ENCODE measurements around the gene CAPZB. TPM values are rescaled to one million over a fixed set of nuclear protein-coding genes. Genes with fewer than 3 reads are reported as not detected.

CAPZB gene
- total RNA-seq, 5 donors from 2014 or later (not counting 1 experiment from before 2014, with no cell fraction given), result 272 to 342 (median 320) TPM

GRCh38 chr1:19310720-19311502 lies 174.4 kb downstream of the CAPZB start:
- CTCF ChIA-PET, result no interaction called here
- DNase-seq, result peak in 1 of 35 experiments; percentile 10

GRCh38 chr1:19310061-19310460 lies 175.3 kb downstream of the CAPZB start:
- H3K9me3 Mint-ChIP-seq, result no peaks in the 10 kb centered on the region
- ChIA-PET CTCF (no interaction called here), POLR2A (no interaction called here)
- H3K27me3 Mint-ChIP-seq, result no peaks in the 10 kb centered on the region
- Histone ChIP-seq H3K27me3 (replicated peaks in 1 of 2; ENCODE audit: control insufficient read depth in 2 of 2, extremely low read depth in 1 of 2, insufficient read depth in 2 of 2, low read length in 1 of 2) (no peaks in the 10 kb centered on the region), H3K27ac (ENCODE audit: low read length) (no peak overlapping the region), H3K4me1 (ENCODE audit: control insufficient read depth in 1 of 2, extremely low read depth in 1 of 2, insufficient read depth in 2 of 2, low read length in 2 of 2) (peaks cover 4 to 31% of the 10 kb centered on the region in 2 experiments), H3K9me3 (no peaks in the 10 kb centered on the region), H3K36me3 (ENCODE audit: control insufficient read depth in 2 of 2, extremely low read depth in 1 of 2, insufficient read depth in 1 of 2, low read length in 1 of 2) (peaks cover 18 to 34% of the 10 kb centered on the region in 2 donors), H3K4me3 (ENCODE audit: control insufficient read depth in 1 of 2, extremely low read depth in 1 of 2, low read length in 1 of 2) (no peak overlapping the region)
- DNase-seq (no peak), ATAC-seq (replicated peaks in 1 of 4) (no peak)
- WGBS (ENCODE audit: insufficient coverage), result 100% methylated on average over 1 of the region's 7 CpGs
- H3K36me3 Mint-ChIP-seq, result peaks cover 25% of the 10 kb centered on the region
- no peak overlapping the region for H3K27ac Mint-ChIP-seq
- peaks cover 33 to 40% (median 40%) of the 10 kb centered on the region in 3 donors for H3K4me1 Mint-ChIP-seq
- peak overlapping the region; percentile 88 to 94 (median 89) for H3K4me3 Mint-ChIP-seq

More at GRCh38 chr1:19310720-19311502, 174.4 kb downstream of the CAPZB start:
- H3K9me3 ChIP-seq, result no peaks in the 10 kb centered on the region
- WGBS (ENCODE audit: insufficient coverage), result 43% methylated on average over 5 of the region's 13 CpGs
- peaks cover 19% of the 10 kb centered on the region for H3K36me3 Mint-ChIP-seq
- H3K4me3 Mint-ChIP-seq, result peak overlapping the region; percentile 88 to 94 (median 89)
- H3K27me3 ChIP-seq (replicated peaks in 1 of 2; ENCODE audit: control insufficient read depth in 2 of 2, extremely low read depth in 1 of 2, insufficient read depth in 2 of 2, low read length in 1 of 2), result no peaks in the 10 kb centered on the region
- no peak for ATAC-seq (replicated peaks in 1 of 4)
- peaks cover 4 to 36% of the 10 kb centered on the region in 2 experiments for H3K4me1 ChIP-seq (ENCODE audit: control insufficient read depth in 1 of 2, extremely low read depth in 1 of 2, insufficient read depth in 2 of 2, low read length in 2 of 2)
- H3K9me3 Mint-ChIP-seq, result no peaks in the 10 kb centered on the region
- H3K27ac ChIP-seq (ENCODE audit: low read length), result no peak overlapping the region
- peaks cover 14 to 26% of the 10 kb centered on the region in 2 donors for H3K36me3 ChIP-seq (ENCODE audit: control insufficient read depth in 2 of 2, extremely low read depth in 1 of 2, insufficient read depth in 1 of 2, low read length in 1 of 2)
- peak overlapping the region; percentile 27 to 68 for H3K27ac Mint-ChIP-seq
- H3K4me1 Mint-ChIP-seq, result peaks cover 40 to 46% (median 40%) of the 10 kb centered on the region in 3 donors
- H3K27me3 Mint-ChIP-seq, result no peaks in the 10 kb centered on the region
- POLR2A ChIA-PET, result no interaction called here
- peak overlapping the region; percentile 80 to 88 for H3K4me3 ChIP-seq (ENCODE audit: control insufficient read depth in 1 of 2, extremely low read depth in 1 of 2, low read length in 1 of 2)

GRCh38 chr1:19309123-19309813 lies 176.1 kb downstream of the CAPZB start:
- Mint-ChIP-seq H3K36me3 (peaks cover 33% of the 10 kb centered on the region), H3K4me3 (peak overlapping the region in 2 of 3 donors; percentile 5 to 17), H3K9me3 (no peaks in the 10 kb centered on the region), H3K27ac (no peak overlapping the region), H3K27me3 (no peaks in the 10 kb centered on the region), H3K4me1 (peaks cover 32 to 40% (median 35%) of the 10 kb centered on the region in 3 donors)
- Histone ChIP-seq H3K36me3 (ENCODE audit: control insufficient read depth in 2 of 2, extremely low read depth in 1 of 2, insufficient read depth in 1 of 2, low read length in 1 of 2) (peaks cover 18 to 42% of the 10 kb centered on the region in 2 donors), H3K27me3 (replicated peaks in 1 of 2; ENCODE audit: control insufficient read depth in 2 of 2, extremely low read depth in 1 of 2, insufficient read depth in 2 of 2, low read length in 1 of 2) (no peaks in the 10 kb centered on the region), H3K4me3 (ENCODE audit: control insufficient read depth in 1 of 2, extremely low read depth in 1 of 2, low read length in 1 of 2) (no peak overlapping the region), H3K9me3 (no peaks in the 10 kb centered on the region), H3K4me1 (ENCODE audit: control insufficient read depth in 1 of 2, extremely low read depth in 1 of 2, insufficient read depth in 2 of 2, low read length in 2 of 2) (peaks cover 4 to 30% of the 10 kb centered on the region in 2 experiments), H3K27ac (ENCODE audit: low read length) (no peak overlapping the region)
- ChIA-PET POLR2A (no interaction called here), CTCF (no interaction called here)
- no peak for DNase-seq
- WGBS (ENCODE audit: insufficient coverage), result 100% methylated on average over 1 of the region's 6 CpGs
- no peak for ATAC-seq (replicated peaks in 1 of 4)

- 100% methylated on average over 1 of the region's 3 CpGs for WGBS (ENCODE audit: insufficient coverage)
- peak overlapping the region in 2 of 3 donors; percentile 5 to 17 for H3K4me3 Mint-ChIP-seq
These were observed 176.8 kb downstream of the CAPZB start for GRCh38 chr1:19308509-19308907.

GRCh38 chr1:19307794-19308508 lies 177.4 kb downstream of the CAPZB start:
- H3K27ac Mint-ChIP-seq, result no peak overlapping the region

More at GRCh38 chr1:19308509-19308907, 176.8 kb downstream of the CAPZB start:
- H3K36me3 Mint-ChIP-seq, result peaks cover 38% of the 10 kb centered on the region
- DNase-seq (no peak), ATAC-seq (replicated peaks in 1 of 4) (no peak)
- peaks cover 4 to 26% of the 10 kb centered on the region in 2 experiments for H3K4me1 ChIP-seq (ENCODE audit: control insufficient read depth in 1 of 2, extremely low read depth in 1 of 2, insufficient read depth in 2 of 2, low read length in 2 of 2)
- no peak overlapping the region for H3K27ac Mint-ChIP-seq
- H3K27ac ChIP-seq (ENCODE audit: low read length), result no peak overlapping the region
- H3K27me3 ChIP-seq (replicated peaks in 1 of 2; ENCODE audit: control insufficient read depth in 2 of 2, extremely low read depth in 1 of 2, insufficient read depth in 2 of 2, low read length in 1 of 2), result no peaks in the 10 kb centered on the region
- H3K4me1 Mint-ChIP-seq, result peaks cover 30 to 38% (median 33%) of the 10 kb centered on the region in 3 donors
- ChIA-PET POLR2A (no interaction called here), CTCF (no interaction called here)
- no peaks in the 10 kb centered on the region for H3K9me3 ChIP-seq
- peaks cover 21 to 50% of the 10 kb centered on the region in 2 donors for H3K36me3 ChIP-seq (ENCODE audit: control insufficient read depth in 2 of 2, extremely low read depth in 1 of 2, insufficient read depth in 1 of 2, low read length in 1 of 2)
- no peak overlapping the region for H3K4me3 ChIP-seq (ENCODE audit: control insufficient read depth in 1 of 2, extremely low read depth in 1 of 2, low read length in 1 of 2)
- no peaks in the 10 kb centered on the region for H3K9me3 Mint-ChIP-seq
- no peaks in the 10 kb centered on the region for H3K27me3 Mint-ChIP-seq

GRCh38 chr1:19306941-19307340 lies 178.4 kb downstream of the CAPZB start:
- DNase-seq (no peak), ATAC-seq (replicated peaks in 1 of 4) (no peak)
- ChIA-PET CTCF (no interaction called here), POLR2A (no interaction called here)
- Mint-ChIP-seq H3K4me3 (no peak overlapping the region), H3K27me3 (no peaks in the 10 kb centered on the region), H3K27ac (no peak overlapping the region), H3K36me3 (peaks cover 46% of the 10 kb centered on the region), H3K9me3 (no peaks in the 10 kb centered on the region), H3K4me1 (peaks cover 20 to 28% (median 24%) of the 10 kb centered on the region in 3 donors)
- no peak overlapping the region for H3K4me3 ChIP-seq (ENCODE audit: control insufficient read depth in 1 of 2, extremely low read depth in 1 of 2, low read length in 1 of 2)
- no peaks in the 10 kb centered on the region for H3K27me3 ChIP-seq (replicated peaks in 1 of 2; ENCODE audit: control insufficient read depth in 2 of 2, extremely low read depth in 1 of 2, insufficient read depth in 2 of 2, low read length in 1 of 2)
- no peak overlapping the region for H3K27ac ChIP-seq (ENCODE audit: low read length)
- 100% methylated on average over 2 of the region's 6 CpGs for WGBS (ENCODE audit: insufficient coverage)
- H3K4me1 ChIP-seq (ENCODE audit: control insufficient read depth in 1 of 2, extremely low read depth in 1 of 2, insufficient read depth in 2 of 2, low read length in 2 of 2), result peaks cover 4 to 14% of the 10 kb centered on the region in 2 experiments
- no peaks in the 10 kb centered on the region for H3K9me3 ChIP-seq
- H3K36me3 ChIP-seq (ENCODE audit: control insufficient read depth in 2 of 2, extremely low read depth in 1 of 2, insufficient read depth in 1 of 2, low read length in 1 of 2), result peaks cover 21 to 56% of the 10 kb centered on the region in 2 donors

More at GRCh38 chr1:19307794-19308508, 177.4 kb downstream of the CAPZB start:
- Histone ChIP-seq H3K4me1 (ENCODE audit: control insufficient read depth in 1 of 2, extremely low read depth in 1 of 2, insufficient read depth in 2 of 2, low read length in 2 of 2) (peaks cover 4 to 20% of the 10 kb centered on the region in 2 experiments), H3K27ac (ENCODE audit: low read length) (no peak overlapping the region), H3K36me3 (ENCODE audit: control insufficient read depth in 2 of 2, extremely low read depth in 1 of 2, insufficient read depth in 1 of 2, low read length in 1 of 2) (peaks cover 21 to 55% of the 10 kb centered on the region in 2 donors), H3K4me3 (ENCODE audit: control insufficient read depth in 1 of 2, extremely low read depth in 1 of 2, low read length in 1 of 2) (no peak overlapping the region), H3K27me3 (replicated peaks in 1 of 2; ENCODE audit: control insufficient read depth in 2 of 2, extremely low read depth in 1 of 2, insufficient read depth in 2 of 2, low read length in 1 of 2) (no peaks in the 10 kb centered on the region), H3K9me3 (no peaks in the 10 kb centered on the region)
- no peak for ATAC-seq (replicated peaks in 1 of 4)
- WGBS (ENCODE audit: insufficient coverage), result 87% methylated on average over 5 of the region's 10 CpGs
- no peaks in the 10 kb centered on the region for H3K9me3 Mint-ChIP-seq
- CTCF ChIA-PET, result no interaction called here
- H3K4me3 Mint-ChIP-seq, result no peak overlapping the region
- DNase-seq, result no peak
- no peaks in the 10 kb centered on the region for H3K27me3 Mint-ChIP-seq
- POLR2A ChIA-PET, result no interaction called here
- H3K4me1 Mint-ChIP-seq, result peaks cover 24 to 33% (median 28%) of the 10 kb centered on the region in 3 donors
- peaks cover 41% of the 10 kb centered on the region for H3K36me3 Mint-ChIP-seq
